T follicular helper cell (primary cell): ENCODE data around the gene TLR7.

Experiments
- DNase-seq: peaks from one replicate; pipeline ENCODE4 v3.0.0-alpha.2; 2020; ENCODE audit warnings: low read depth

The TLR7 gene

DNA sequence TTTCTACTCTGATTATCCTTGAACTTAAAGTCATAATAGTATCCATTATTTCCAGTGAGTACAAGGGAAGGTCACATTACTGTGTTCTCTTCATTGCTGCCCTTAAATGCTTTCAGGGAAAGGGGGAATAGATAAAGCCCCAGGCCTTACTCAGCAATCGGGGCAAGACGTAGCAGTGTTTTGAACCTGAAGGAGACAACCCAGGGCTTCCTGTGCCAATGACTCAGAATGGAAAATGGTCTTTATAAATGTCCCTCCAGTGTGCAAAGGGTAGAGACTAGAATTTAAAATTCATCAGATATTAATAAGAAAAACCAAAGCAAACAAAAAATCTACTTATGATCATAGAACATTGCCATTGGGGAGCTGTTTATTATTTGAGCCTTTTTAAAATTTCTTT, 63.3 kb downstream of the TLR7 start:
- no peak for DNase-seq

DNA sequence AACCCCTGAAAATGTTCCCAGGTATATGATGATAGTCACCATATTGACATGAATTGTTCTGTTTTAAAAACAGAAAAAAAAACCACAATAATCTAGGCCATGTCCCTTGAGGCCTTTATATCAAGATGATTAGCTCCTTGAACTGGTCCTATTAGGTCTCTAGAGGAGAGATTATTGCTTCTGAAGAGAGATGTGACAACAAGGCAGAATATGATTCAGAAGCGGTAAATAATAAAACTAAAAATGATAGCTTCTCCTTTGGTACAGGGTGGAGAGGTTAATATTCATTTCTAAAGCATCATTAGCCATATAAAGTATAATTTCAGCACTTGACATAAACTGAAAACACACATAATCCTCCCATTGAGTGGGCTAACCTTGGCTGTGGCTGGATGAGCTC, 65.4 kb downstream of the TLR7 start:
- no peak for DNase-seq

DNA sequence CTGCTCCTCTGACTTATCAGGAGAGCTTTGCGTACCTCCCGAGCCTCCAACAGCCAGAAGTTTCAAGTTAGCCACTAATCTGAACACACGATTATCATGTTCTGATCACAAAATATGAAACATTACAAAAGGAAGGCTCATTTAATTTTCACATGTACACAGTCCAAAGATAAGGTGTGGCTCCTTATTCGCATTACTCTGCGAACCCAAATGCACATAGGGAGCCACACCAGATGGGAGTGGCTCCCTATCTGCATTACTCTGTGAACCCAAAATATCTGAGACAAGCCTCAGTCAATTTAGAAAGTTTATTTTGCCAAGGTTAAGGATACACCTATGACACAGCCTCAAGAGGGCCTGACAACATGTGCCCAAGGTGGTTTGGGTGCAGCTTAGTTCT, 68.0 kb downstream of the TLR7 start:
- DNase-seq: no peak

DNA sequence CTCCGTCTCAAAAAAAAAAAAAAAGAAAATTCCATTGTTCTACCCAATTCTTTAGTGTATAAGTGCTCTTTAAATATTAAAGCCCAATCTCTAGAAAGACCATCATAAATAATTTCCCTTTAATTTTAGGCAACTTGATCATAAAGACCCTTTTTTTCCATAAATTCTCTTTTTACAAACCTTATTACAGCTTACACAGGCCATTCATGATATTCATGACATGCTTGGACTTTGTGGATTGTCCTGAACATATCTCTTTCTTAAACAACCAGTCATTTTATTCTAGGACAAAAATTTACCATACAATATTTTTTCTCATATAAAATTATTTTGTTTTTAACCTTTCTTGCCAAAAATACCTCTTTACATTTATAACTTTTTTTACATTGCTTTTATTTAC, 70.1 kb downstream of the TLR7 start:
- no peak for DNase-seq
